NOMO-1 (cell line): ENCODE data around the gene TMC1.
"Not testable (repeated sequence)": the region's sequence is repeated elsewhere in the genome, so short reads cannot be mapped to it uniquely, and the experiment has no call there.

ENCODE experiments used
- DNase-seq, 2 experiments: peaks; one replicate each; lab custom pipeline; 2025; ENCODE audit not compliant: unreplicated experiment in 2 of 2; lab: John Stamatoyannopoulos, UW

The TMC1 gene

GRCh38 chr9:72521416-72521815, at the start of gene TMC1:
Gene TMC1 (plus strand): TSS chr9:72521608. CDS start chr9:72648649, 127,041 bp downstream.
- DNase-seq = not testable (repeated sequence)

DNA sequence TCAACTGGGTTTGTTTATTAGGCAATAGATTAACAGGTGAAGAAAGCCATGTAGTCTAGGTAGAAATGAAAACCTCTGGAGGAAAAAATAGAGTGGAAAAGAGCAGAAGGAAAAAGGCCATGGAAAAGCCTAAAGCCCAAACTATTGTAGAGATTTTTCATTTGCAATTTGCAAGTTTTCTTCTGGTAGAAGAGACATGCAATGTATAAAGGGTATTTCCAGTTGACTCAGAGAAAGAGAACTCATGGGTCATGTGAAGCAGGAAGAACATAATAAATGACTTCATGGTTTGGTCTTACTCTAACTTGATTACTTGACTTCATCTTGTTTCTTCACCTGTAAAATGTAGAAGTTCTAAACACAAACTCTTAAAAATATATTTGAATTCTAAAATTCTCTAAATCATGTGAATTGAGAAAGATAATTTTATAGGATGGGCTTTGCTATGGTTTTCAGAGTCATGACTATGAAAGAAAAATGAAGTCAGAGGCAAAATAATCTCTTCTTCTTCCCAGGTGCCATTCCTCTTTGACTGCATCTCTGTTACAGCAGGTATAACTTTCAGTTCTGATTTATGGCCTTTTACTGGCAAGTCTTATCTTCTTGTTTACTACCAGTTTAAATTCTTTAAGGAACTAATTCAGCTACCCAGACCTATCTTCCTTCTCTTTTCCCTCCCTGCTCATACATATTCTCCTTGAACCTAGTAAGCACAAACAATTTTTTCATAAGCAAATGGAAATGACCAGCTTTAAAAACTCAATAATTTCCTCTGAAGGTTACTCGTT, 47.7 kb upstream of the TMC1 start:
- DNase-seq = no peak

DNA sequence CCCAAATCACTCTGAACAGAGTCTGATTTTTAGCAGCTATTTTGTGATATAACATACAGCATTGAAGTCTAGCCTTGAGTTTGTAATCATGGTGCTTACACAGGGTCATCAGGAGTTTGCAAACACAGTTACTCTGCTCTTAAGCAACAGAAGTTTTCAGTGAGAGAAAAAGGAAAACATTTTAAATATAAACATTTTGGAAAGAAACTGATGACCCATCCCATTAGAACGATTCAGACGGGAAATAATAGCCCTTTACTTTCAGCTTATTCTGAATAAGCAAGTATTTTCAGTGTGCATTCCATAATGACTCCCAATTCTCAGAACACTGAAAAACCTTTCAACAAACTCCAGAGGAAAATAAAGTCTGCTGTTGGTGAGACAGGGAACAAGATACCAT, 46.7 kb upstream of the TMC1 start:
- DNase-seq = no peak

DNA sequence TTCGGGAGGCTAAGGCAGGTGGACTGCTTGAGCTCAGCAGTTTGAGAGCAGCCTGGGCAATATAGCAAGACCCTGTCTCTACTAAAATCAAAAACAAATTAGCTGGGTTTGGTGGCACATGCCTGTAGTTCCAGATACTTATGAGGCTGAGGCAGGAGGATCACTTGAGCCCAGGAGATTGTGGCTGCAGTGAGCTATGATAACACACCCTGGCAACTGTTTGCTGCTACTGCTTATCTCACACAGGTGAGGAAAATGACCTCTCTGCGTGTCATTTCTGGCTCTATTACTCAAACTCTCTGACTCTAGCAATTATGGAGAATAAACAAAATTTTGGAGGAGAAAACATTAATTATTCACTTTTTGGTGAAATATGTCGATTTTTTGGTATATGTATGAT, 45.3 kb upstream of the TMC1 start:
- no peak for DNase-seq

DNA sequence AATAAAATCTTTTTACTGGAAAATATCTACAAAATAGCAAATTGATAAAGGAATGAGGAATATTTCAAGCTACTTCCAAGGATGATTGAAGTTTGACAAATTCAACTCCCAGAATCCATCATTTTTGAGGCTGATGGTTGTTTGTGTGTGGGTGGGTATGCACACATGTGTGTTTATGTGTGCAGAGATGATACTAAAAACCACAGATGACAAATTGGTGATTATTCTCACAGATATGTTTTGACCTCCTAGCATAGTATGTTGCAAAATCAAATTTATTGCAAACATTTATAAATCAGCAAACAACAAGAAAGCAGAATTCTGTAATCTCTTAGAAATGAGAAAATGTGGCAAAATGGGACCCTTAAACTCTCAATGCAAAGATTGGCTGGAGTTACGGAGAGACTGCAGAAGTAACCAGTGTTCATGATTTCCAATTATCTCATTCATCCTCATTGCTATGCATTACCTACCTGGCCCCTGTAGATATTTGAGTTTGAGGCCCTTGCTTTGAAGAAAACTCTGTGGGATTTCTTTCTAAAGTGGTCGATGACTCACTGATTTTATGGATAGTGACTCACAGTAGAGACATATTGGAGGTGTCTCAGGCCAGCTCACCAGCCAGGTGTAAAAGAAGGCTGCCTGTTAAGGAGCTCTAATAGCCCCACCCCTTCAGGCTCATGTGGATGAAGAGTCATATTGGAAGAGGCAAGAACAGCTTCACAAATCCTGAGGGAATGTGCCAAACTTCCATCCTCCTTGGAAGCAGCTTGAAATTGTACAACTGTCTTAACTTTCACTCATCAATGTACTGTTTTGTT, 44.6 kb upstream of the TMC1 start:
- DNase-seq = peak in 1 of 2 experiments; percentile 9

GRCh38 chr9:72477930-72478518, 43.4 kb upstream of the TMC1 start:
- peak in 1 of 2 experiments; percentile 23 for DNase-seq

DNA sequence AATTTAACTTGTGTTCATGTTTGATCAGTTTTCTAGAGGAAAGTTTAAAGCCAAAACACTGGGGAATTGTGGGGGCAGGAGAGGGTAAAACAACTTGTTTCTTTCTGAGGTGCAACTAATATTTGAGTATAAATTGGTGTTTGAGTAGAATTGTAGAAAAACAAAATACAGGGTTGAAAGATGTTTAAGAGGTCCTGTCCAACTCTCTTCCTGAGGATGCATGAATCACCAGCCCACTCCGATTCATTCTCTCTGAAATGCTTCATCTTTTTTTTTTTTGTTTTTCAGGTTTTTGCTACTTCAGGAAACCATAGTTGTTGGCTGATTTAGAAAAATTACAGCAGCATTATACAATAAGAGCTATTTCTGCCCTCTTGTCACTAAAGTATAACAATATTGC, 42.4 kb upstream of the TMC1 start:
- DNase-seq = no peak

- DNase-seq = not testable (repeated sequence)
Measured at GRCh38 chr9:72480261-72480660, 41.1 kb upstream of the TMC1 start.

- DNase-seq = no peak
Measured at GRCh38 chr9:72480921-72481320, 40.5 kb upstream of the TMC1 start.

DNA sequence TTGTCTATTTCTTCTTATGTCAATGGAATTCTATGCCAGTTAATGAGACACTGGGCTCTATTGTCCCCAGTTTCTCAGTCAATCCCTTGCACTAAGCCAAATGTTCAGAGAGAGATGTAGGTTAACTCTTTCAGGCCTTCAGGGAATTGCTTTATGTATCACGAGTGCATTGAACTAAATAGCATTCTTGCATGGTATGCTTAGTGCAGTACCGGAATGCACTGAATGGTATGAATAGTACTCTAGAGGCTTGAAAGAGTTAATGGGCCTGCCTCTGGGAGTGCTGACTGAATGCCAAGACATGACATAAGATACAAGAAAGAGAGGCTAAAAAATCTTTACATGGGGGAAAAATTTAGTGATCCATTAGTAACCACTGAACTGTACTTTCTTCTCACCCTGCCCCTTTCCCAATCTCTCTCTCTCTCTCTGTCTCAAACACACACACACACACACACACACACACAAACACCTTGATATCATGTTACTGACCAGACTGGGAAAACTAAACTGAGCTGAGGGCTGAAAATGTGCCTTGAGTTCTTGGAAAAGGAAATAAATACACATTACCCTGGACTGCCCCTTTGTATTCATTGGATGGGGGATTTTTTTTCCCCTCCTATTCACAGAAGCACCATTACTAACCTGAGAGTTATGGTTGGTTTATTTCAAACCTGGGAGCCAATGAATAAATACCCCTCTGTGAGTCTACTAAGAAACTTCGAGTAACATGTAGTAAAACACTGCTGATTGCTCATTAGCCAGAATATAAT, 35.4 kb upstream of the TMC1 start:
- DNase-seq = no peak

DNA sequence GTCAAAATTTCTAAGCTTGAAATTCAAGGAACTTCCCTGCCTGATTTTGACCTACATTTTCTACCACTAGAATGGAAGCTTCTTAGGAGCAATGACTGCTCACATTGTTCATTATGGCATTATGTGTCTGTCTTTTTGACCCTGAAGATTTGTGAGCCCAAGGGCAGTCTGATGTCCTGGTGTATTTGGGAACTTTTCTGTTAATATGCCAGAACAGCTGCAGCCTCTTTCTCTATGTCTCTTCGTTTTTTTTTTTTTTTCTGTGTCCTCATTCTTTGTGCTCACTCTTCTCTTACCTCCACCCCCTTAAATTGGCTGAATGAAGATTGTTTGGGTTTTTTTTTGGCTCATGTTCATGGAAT, 34.8 kb upstream of the TMC1 start:
- no peak for DNase-seq

DNA sequence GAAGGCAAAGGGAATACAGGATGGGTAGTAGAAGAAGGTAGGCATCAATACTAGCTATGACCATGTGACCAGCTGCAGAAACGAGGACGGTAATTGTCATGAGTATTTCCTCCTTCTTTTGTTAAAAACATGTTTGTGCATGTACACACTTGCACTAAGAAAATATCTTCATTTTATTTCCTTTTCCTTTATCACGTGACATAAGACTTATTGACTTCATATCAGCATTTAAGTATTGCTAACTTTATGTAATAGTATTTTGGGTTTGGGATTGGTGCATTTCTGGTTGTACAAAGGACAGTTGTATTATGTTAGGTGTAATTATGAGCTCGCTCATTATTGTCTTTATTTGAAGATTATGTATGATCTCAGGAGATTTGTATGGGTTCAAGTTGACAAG, 33.7 kb upstream of the TMC1 start:
- DNase-seq = not testable (repeated sequence)

- no peak for DNase-seq
Measured at GRCh38 chr9:72489986-72490385, 31.4 kb upstream of the TMC1 start.

- DNase-seq = no peak
Measured at GRCh38 chr9:72491242-72491641, 30.2 kb upstream of the TMC1 start.

- DNase-seq = no peak
Measured at GRCh38 chr9:72494051-72494450, 27.4 kb upstream of the TMC1 start.

- no peak for DNase-seq
Measured at GRCh38 chr9:72497447-72498046, 23.9 kb upstream of the TMC1 start.

- DNase-seq = peak in 1 of 2 experiments; percentile 44
Measured at GRCh38 chr9:72506615-72507014, 14.8 kb upstream of the TMC1 start.

GRCh38 chr9:72509053-72509452, 12.4 kb upstream of the TMC1 start:
- DNase-seq = no peak

DNA sequence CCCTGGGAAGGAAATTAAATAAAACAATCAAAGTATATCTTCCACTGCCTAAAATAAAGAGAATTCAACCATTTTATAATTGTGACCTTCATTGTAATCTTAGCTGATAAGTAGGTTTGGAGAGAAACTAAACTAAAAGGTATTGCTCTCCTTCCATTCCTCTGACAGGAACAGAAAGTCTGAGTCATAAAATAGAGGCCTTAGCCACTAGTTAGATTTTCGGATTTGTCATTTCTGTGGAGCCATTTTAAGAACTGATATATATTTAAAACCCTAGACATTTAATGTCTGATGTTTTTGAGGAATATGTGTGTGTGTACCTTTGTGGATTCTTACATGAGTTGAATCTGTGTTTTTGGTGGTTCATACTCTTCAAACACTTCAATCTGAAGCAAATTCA, 11.8 kb upstream of the TMC1 start:
- DNase-seq = peak in 1 of 2 experiments; percentile 59

- not testable (repeated sequence) for DNase-seq
Measured at GRCh38 chr9:72521011-72521410, 397 bp upstream of the TMC1 start.
